HG02678 (cell line): Measurements from ENCODE around the gene FHOD1.

ENCODE experiments used
- ATAC-seq: cut with Tn5 transposase; IDR thresholded peaks from one replicate; pipeline ENCODE4 v1.9.1; 2021; ENCODE audit warnings: mild to moderate bottlenecking, moderate library complexity; ENCODE audit not compliant: unreplicated experiment

FHOD1 gene

DNA sequence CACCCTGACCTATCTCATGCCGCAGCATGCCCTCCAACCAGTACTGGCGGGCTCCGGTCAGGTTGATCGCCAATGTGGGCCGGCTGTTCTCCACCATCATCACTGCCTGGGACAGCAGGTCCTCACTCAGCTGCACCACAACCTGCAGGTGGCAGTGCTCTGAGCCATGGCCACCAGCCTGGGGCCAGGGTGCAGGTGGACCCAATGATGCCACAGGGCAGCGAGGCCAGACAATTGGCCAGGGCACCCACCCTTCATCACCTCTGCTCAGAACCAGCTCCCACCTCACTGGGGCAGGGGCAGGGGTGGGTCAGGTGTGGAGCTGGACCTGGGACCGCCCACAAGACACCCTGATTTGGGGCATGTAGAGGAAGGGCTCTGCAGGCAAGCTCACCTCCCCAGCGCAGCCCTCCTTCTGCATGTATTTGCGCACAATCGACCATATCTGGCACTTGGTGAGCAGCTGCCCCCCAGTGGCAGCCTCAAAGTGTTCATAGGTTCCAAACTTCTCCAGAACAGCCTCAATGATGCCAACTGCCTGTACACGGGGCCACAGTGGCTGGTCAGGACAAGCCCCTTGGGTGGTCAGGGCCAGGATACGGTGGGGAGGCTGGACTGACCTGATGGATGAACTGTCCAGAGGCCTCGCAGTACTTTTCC is 67.7 kb downstream of the FHOD1 start:
- ATAC-seq: no peak
